WI38 (cell line): ENCODE results near the gene BLZF1.

Experiments used
- H3K4me3 ChIP-seq: 2 replicates; pipeline ENCODE4 v1.5.1; 2011; ENCODE audit warnings: low read depth, mild to moderate bottlenecking, control low read depth, low read length
- CTCF ChIP-seq: IDR thresholded peaks from 2 replicates; pipeline ENCODE4 v1.5.1; 2012; ENCODE audit warnings: low read depth, mild to moderate bottlenecking, control low read depth, low read length

Gene BLZF1

GRCh38 chr1:169421309-169421708, 53.3 kb downstream of the BLZF1 start:
- H3K4me3 ChIP-seq, result no peak overlapping the region
- no peak for TF ChIP-seq CTCF

GRCh38 chr1:169426174-169426705, 58.2 kb downstream of the BLZF1 start:
- no peak overlapping the region for H3K4me3 ChIP-seq
- TF ChIP-seq CTCF, result no peak

GRCh38 chr1:169427081-169427641, 59.2 kb downstream of the BLZF1 start, which contains the start of gene CCDC181:
CCDC181 (minus strand) TSS chr1:169427474; CDS start chr1:169424927, 2,547 bp downstream.
- no peak for TF ChIP-seq CTCF
- H3K4me3 ChIP-seq, result peak within 1 kb of the TSS; percentile 57
